HG03159 (cell line): ENCODE results near the gene DENND4A.
"Not testable (repeated sequence)": the region's sequence is repeated elsewhere in the genome, so short reads cannot be mapped to it uniquely, and the experiment has no call there.

ENCODE experiments used
- ATAC-seq: cut with Tn5 transposase; IDR thresholded peaks from one replicate; pipeline ENCODE4 v1.9.1; 2021; ENCODE audit warnings: mild to moderate bottlenecking, moderate library complexity; ENCODE audit not compliant: unreplicated experiment

Gene DENND4A

DNA sequence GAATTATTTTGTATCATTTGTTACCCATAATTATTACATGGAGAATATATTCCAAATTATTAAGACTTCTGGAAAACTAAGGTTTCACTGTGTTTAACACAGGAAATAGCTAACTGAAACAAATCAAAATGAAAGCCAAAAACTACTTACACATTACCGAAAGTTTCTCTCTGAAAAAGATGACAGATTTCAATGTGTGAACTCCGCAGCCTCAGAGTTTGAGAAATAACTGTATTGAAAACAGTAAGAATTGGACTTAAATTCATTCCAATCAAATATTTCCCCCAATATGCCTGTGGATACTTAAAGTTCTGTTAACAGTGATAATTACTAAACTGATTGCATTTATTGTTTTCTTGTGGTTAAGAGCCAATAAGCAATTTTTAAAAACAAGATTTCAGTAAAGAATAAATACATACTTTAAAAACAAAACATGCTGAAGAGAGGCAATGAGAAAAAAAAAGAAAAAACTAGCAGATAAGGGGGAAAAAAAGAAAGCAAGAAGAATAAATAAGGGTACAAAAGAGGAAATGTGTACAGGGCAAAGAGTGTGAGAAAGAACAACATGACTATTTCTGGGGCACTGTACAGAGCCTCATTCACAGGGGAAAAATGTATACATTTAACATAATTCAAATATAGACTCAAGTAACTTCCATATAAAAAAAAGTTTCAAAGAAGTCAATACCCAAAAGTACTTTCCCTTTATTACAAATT lies 30.7 kb downstream of the DENND4A start:
- ATAC-seq: no peak

DNA sequence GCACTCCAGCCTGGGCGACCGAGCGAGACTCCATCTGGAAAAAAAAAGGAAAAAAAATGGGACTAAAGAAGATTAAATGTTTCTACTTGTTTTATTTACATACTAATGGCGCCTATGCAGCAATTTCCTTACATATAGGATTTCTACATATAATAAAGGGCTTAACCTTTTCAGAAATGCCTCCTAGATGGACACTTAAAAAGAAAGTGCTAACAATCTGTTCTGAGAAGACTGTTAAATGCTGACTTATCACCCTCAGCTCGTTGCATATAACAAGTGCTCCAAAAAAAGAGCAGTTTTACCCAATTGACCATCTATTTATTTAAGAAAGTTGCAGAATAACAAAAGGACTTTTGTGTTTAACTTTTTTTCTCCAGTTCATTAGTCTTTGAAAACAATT lies 32.7 kb downstream of the DENND4A start:
- ATAC-seq: no peak

DNA sequence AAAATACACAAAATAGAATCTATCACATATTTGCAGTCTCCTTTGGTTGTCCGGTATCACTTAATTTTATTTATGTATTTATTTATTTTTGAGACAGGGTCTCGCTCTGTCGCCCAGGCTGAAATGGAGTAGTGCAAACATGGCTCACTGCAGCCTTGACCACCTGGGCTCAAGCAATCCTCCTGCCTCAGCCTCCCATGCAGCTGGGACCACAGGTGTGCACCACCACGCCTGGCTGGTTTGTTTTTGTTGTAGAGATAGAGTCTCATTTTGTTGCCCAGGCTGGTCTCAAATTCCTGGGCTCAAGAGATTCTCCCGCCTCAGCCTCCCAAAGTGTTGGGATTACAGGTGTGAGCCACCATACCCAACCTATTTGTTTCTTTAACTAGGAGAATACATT lies 33.9 kb downstream of the DENND4A start:
- no peak for ATAC-seq

DNA sequence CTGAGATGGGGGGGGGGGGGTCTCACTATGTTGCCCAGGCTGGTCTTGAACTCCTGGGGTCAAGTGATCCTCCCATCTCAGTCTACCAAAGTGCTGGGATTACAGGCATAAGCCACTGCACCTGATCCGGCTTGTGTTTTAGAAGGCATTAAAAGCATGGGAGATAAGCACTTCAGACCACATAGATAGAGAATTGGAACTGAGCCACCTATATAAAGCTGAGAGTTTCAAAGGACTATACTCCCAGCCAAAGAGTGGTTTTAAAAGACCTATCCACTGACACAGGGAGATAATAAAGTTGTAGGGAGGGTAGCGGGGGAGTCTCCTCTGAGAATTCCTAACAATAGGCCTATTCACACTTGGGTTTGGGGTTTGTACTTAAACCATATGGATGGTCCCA lies 34.8 kb downstream of the DENND4A start:
- no peak for ATAC-seq

DNA sequence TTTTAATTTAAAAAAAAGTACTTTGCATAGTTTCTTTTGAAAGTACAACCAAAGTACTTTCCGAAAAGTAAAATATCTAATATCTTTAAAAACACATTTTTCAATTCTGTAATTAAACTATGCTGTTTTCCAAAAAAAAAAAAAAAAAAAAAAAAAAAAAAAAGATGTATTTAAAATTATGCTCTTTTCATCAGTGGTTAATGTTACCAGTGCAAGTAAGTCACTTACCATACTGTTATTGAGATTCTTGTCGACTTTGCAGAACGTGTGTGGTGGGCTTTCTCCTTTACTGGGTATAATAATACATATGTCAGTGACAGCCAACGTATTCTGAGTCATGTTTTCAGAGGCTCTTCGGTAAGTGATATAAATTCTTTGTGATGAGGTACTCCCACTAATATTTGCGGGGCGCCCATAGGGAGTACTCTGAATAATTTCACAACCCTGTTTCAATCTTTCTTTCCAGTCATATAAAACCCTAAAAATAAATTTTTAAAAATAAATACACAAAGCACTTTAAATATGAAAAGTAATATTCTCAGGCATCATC lies 39.9 kb downstream of the DENND4A start:
- no peak for ATAC-seq

DNA sequence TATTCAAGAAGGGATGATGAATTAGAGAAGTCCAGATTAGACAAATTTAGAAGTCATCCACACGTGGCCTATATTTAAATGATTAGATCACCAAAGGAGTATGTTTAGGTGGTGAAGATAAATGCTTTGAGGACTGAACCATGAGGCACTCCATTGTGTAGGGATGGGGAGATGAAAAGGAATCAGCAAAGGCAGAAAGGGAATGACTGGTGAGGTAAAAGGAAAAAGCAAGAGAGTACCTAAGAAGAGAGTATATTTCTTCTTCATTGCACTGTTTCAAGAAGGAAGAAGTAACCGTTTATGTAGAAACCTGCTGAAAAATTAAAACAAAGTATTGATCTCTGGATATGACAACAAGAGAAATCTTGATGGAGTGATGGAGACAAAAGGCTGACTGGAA lies 40.7 kb downstream of the DENND4A start:
- no peak for ATAC-seq

DNA sequence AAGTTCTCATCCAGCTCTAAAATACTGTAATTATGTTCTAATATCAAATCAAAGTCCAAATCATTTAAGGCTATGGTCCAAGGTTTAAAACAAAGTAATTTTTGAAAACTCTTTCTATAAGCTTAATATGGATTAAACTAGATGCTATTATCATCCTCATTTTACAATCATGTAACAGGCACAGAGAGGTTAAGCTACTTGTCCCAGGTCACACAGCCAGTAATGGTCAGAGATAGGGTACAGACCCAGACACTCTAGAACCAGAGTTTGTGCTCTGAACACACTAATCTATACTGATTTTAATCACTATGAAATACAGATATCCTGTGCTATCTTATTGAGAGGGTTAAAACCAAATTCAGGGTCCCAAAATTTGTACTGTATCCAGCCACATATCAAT lies 44.8 kb downstream of the DENND4A start:
- ATAC-seq: no peak

DNA sequence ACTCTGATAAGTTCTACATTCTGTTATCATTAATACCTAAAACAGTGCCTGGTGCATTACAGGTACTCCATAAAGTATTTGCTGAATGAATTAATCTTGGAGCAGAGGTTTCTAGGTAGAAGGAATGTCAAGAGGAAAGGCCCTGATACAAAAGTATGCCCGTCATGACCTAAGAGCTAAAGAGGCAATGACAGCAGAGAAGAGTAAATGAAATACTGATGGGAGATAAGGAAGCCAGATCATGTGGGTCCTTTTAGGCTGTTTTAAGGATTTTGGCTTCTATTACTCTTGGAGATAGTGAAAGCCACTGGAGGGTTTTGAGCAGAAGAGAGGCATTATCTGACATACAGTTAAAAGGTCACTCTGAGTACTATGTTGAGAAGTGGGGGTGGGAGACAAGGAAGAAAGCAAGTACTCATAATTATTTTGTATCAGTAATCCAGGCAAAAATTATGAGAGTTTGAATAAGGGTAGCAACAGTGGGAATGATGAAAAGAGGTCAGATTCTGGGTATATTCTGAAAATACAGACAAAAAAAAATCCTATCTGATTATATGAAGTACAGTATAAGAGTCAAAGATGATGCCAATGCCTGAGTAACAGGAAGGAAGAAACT lies 48.3 kb downstream of the DENND4A start:
- ATAC-seq: no peak

DNA sequence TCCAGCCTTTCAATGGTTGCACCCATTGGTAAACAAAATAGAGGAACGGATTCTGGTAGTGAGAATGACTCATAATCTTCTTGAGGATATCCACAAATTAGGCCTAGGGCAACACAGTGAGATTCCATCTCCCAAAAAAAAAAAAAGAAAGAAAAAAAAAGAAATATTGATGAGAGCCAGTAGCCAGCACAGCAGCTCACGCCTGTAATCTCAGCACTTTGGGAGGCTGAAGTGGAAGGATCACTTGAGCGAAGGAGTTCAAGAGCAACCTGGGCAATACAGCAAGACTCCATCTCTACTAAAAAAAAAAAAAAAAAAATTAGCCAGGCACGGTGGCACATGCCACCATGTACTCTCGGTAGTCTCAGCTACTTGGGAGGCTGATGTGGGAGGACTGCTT lies 51.9 kb downstream of the DENND4A start:
- no peak for ATAC-seq

DNA sequence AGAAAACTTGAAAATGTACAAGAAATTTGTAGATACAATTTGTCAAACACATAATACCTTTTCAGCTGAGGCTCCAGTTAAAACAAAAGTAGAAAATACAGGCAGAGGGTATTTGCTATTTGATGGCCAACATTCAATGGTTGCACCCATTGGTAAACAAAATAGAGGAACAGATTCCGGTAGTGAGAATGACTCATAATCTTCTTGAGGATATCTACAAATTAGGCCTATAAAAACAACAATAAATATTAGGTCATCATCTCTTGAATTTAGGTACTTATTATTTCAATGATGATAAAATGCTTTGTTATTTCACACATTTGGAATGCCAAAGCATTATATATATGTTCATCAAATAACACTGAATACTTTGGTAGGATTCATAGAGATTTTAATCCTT lies 53.4 kb downstream of the DENND4A start:
- ATAC-seq: no peak

DNA sequence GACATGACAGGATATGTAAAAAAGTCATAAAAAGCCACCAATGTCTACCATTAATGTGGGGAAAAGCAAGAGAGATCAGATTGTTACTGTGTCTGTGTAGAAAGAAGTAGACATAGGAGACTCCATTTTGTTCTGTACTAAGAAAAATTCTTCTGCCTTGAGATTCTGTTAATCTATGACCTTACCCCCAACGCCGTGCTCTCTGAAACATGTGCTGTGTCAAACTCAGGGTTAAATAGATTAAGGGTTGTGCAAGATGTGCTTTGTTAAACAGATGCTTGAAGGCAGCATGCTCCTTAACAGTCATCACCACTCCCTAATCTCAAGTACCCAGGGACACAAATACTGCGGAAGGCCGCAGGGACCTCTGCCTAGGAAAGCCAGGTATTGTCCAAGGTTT lies 58.5 kb downstream of the DENND4A start:
- not testable (repeated sequence) for ATAC-seq

DNA sequence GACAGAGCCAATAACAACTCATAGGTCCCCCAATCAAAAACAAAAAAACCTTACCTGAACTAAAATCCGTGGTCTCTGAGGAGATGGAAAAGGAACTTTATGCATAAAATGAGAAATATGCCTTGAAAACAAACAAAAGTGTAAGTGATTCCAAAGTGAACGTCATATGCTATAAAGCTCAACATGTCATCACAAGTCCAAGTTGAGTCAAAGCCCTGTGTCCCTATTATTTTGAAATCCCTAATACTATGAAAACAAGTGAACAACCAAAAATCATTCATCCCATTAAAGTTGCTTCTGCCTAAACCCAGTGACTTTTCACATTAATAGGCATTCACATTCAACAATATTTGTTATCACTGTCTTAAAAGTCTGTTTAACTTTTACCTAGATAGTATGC lies 59.4 kb downstream of the DENND4A start:
- ATAC-seq: no peak

DNA sequence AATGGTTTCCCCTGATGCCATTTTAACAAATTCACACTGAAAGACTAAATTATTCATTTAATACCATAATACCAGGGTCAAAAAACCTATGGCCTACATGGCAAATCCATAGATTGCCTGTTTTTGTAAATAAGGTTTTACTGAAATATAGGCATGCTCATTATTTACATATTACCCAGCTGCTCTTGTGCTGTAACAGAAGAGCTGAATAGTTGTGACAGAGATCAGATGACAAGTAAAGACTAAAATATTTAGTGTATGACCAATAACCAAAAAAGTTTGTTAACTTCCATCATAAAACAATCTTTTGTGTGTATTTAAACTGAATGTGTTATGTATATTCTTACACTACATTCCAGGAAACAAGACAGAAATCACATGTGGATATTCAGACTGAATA lies 60.2 kb downstream of the DENND4A start:
- ATAC-seq: no peak

DNA sequence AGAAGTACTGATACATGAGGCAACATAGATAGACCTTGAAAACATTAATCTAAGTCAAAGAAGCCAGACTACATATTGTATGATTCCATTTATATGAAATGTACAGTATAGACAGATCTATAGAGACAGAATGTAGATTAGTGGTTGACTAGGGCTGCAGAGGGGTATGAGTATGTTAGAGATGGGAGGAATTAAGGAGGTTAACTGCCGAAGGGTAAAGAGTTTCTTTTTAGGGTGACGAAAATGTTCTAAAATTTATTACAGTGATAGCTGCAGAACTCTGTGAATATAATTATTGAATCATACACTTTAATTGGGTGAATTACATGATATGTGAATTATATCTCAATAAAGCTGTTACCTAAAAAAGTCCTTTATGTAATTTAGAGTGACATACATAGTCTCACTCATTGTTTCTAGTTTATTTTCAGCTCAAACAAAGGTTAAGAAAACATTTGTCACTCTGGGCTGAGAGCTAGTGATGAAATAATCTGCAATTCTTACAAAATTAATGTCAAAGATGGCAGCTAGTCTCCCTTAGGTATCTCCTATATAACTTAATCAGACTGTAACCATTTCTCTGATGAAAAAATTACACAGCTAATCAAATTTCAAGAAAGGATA lies 61.4 kb downstream of the DENND4A start:
- ATAC-seq: no peak

DNA sequence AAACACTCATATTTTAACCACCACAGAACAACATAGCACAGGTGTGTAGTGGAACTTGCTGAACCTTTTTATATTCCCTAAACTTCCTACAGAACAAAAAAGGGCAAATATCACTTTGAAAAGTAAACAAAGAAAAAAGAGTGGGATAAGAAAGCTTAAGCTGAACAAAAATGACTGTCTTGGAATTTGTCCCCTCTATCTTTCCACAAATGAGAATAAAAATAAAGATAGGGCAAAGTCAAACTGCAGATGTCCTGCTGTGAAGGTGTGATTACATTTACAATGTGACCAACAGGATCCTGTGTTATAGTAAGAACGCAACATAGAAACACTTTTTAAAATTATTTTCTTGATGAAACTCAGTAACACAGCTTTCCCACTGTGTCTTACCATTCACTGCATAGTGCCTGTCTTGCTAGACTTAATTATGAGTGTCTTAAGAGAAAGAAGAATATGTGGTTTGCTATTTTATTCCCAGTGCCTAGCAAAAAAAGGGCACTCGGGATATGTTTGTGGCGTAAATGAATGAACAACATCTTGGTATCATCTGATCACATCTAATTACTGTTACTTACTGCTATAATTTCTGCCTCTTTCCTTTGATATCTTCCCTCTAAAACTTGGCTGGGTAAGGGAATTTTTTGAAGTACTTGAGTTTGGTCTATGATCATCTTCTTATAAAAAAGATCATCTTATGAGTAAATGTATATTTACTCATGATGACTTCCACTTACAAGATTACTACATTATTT lies 67.5 kb downstream of the DENND4A start:
- ATAC-seq: no peak

DNA sequence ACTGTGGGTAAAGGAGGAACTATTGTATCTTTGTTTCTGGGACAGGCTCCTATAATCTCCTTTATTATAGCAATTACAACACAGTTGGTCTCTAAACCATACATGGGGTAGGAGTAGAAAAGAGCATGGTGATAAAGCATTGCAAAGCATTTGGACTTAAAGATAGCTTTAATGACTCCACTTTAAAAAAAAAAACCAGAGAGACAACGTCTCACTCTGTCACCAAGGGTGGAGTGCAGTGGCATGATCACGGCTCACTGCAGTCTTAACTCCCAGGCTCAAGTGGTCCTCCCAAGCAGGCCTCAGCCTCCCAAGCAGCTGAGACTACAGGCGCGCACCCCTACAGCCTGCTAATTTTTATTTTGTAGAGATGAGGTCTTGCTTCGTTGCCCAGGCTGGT lies 68.2 kb downstream of the DENND4A start:
- no peak for ATAC-seq

DNA sequence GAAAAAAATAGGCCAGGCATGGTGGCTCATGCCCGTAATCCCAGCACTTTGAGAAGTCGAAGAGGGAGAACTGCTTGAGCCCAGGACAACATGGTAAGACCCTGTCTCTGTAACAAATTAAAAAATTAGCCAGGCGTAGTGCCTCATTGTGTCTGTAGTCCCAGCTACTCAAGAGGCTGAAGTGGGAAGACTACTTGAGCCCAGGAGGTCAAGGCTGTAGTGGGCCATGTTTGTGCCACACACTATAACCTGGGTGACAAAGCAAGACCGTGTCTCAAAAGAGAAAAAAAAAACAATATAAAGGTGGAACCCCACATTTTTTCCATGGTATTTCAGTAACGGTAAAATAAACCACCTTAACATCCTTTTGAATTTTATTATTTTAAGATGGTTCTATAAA lies 69.9 kb downstream of the DENND4A start:
- ATAC-seq: no peak

DNA sequence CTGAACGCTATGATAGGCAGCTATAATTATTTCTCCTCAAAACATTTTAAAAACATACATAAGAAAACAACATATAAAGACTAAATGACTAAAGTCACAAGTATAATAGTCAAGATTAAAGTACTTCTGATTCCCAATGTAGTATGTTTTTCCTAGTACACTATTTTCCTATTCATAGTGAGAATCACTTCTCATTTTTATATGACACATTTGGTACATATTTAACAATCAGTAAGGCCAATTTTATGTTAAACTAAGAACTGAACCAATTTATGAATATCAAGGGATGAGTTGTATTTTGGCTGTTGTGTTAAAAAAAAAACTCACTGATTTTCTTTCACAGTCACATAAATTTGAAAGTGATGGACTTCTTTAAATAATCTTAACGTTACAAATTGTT lies 79.7 kb downstream of the DENND4A start:
- ATAC-seq: no peak

DNA sequence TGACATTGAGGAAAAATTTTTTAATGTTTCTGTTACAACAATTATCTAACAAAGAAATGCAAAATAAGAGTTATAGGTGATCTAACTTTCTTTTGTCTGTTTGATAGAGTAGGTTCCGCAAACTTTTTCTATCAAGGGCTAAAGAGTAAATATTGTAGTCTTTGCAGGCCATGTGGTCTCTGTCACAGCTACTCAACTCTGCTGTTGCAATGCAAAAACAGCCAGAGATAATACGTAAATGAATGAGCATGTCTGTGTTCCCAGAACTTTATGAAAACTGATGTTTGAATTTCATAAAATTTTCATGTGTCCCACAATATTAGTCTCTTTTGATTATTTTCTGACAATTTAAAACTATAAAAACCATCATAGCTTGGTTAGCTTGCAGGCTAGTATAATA lies 97.0 kb downstream of the DENND4A start:
- no peak for ATAC-seq

DNA sequence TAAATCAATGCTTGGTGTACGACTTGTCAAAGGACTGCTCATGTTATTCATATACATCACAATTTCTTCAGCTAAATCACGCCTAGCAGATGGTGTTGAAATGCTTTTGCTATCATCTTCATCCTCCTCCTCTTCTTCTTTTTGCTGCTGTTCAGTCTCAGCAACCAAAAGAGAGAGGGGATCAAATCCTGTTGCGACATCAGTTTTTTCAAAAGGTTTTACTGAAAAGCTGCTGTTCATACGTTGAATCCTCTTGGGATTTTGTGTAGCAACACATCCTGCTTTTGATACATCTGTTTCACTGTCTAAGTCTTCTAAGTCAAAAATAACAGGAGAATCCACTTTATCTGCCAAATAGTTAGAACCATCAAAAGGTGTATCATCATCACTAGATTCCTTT lies 101.3 kb downstream of the DENND4A start:
- ATAC-seq: no peak

DNA sequence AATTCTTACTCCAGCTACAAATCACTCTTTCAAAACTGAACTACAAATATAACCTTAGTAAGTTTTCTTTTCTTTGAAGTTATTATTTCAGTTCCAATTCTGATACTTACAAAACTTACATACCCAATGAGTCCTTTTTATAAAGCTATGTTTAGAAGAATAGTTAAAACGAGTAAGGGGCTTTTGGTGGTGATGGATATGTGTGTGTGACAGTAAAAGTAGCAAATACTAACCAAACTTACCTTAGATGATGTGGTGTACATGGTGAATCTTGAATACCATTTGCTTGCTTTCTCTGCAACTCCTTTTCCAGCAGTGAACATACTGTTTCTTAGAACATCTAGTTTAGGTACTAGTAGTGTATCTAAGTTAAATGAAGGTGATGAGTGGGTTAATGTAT lies 101.9 kb downstream of the DENND4A start:
- ATAC-seq: no peak

DNA sequence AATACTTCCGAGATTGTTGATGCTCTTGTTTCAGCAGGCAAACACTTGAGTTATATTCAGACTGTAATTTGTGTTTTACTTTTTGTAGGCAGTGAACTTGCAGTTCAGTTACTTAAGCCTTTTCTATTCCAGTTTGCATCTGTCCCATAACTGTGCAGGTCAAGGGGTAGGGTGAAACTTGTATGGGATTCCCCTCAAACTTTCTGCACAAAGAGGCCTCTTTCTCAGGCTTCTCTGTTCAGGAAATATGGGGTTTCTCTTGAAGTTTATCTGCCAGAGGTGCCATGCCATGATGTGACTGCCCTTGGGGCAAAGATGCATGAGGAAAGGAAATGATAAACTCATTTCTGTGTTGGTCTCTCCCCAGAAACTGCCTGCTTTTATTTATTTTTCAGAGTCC lies 103.6 kb downstream of the DENND4A start:
- no peak for ATAC-seq
